ENCODE results near the gene ME3. TPM values are rescaled to one million over a fixed set of nuclear protein-coding genes. Genes with fewer than 3 reads are reported as not detected.

ME3 gene
- total and polyA plus RNA-seq, 2 donors (not counting 1 experiment from before 2014, with no cell fraction given) = 8.8 to 50.7 TPM

DNA sequence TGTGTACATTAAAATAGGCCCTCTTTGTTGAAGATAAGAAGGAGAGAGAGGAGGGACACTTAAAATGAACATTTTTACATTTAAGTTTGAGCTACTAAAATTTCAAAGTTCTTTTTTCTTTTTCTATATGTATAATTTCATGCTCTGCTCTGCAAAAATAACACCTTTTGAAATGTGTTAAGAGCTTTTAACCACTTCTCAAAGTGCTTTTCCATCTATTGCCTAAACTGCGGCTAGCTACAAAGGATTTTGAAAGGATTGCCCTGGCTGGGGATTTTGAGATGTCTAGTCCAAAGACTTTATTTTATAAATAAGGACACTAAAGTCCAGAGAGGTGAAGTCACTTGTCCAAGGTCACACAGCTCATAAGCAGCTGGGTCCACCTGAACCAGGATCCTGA, 159.3 kb downstream of the ME3 start:
- Histone ChIP-seq H3K9ac (ENCODE audit: insufficient read depth, low read length) (no peak overlapping the region), H4K20me1 (ENCODE audit: control insufficient read depth, extremely low read depth, insufficient read depth, low read length) (no peaks in the 10 kb centered on the region), H3K27ac (ENCODE audit: insufficient read depth, low read length) (no peak overlapping the region), H3K4me1 (ENCODE audit: control insufficient read depth, extremely low read depth, insufficient read depth, low read length) (peaks cover 6% of the 10 kb centered on the region), H3K9me3 (ENCODE audit: control insufficient read depth, insufficient read depth, low read depth, low read length) (no peaks in the 10 kb centered on the region), H3K79me2 (ENCODE audit: control insufficient read depth, insufficient read depth, low read length) (no peaks in the 10 kb centered on the region), H3K36me3 (ENCODE audit: control insufficient read depth, insufficient read depth, low read length) (no peaks in the 10 kb centered on the region), H3K27me3 (ENCODE audit: control insufficient read depth, insufficient read depth, low read length) (no peaks in the 10 kb centered on the region), H2AFZ (ENCODE audit: low read length) (no peak overlapping the region), H3K4me2 (ENCODE audit: extremely low read depth, insufficient read depth, low read length) (no peak overlapping the region), H3K4me3 (replicated peaks in 1 of 4; ENCODE audit: control extremely low read depth in 1 of 4, insufficient read depth in 1 of 4, low read depth in 3 of 4, low read length in 4 of 4) (no peak overlapping the region)
- no peak for DNase-seq (ENCODE audit: low read depth in 2 of 2)
- TF ChIP-seq, protein P1, sequence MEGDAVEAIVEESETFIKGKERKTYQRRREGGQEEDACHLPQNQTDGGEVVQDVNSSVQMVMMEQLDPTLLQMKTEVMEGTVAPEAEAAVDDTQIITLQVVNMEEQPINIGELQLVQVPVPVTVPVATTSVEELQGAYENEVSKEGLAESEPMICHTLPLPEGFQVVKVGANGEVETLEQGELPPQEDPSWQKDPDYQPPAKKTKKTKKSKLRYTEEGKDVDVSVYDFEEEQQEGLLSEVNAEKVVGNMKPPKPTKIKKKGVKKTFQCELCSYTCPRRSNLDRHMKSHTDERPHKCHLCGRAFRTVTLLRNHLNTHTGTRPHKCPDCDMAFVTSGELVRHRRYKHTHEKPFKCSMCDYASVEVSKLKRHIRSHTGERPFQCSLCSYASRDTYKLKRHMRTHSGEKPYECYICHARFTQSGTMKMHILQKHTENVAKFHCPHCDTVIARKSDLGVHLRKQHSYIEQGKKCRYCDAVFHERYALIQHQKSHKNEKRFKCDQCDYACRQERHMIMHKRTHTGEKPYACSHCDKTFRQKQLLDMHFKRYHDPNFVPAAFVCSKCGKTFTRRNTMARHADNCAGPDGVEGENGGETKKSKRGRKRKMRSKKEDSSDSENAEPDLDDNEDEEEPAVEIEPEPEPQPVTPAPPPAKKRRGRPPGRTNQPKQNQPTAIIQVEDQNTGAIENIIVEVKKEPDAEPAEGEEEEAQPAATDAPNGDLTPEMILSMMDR (conservative IDR thresholded peaks at IDR 0.05 in 1 of 2, IDR thresholded peaks at IDR 0.05 in 1 of 2; ENCODE audit: low read depth in 1 of 2, low read length in 2 of 2) = no peak
- no peak for TF ChIP-seq EZH2 (IDR thresholded peaks at IDR 0.05; ENCODE audit: low read length, missing control alignments)

DNA sequence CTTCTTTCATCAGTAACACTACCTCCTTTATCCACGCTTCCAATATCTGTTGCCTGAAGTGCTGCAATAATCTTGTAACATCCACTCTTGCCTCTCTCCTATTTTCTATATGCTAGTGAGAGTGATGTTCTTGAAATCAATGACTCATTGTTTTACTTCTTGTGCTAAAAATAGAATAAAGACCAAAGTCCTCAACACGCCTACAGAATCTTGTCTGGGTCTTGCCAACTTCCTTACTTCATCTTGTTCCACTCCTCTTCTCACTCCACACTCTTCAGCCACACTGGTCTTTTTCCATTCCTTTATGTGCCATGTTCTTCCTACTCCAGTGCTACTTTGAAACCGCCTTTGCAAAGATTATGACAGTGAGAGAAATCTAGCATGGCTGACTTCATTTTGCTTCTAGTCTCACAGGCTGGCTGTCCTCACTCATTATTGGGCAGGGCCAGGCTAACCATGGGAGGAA, 161.3 kb downstream of the ME3 start:
- Histone ChIP-seq H2AFZ (ENCODE audit: low read length) (no peak overlapping the region), H3K27me3 (ENCODE audit: control insufficient read depth, insufficient read depth, low read length) (no peaks in the 10 kb centered on the region), H3K9me3 (ENCODE audit: control insufficient read depth, insufficient read depth, low read depth, low read length) (no peaks in the 10 kb centered on the region), H3K4me2 (ENCODE audit: extremely low read depth, insufficient read depth, low read length) (no peak overlapping the region), H3K4me1 (ENCODE audit: control insufficient read depth, extremely low read depth, insufficient read depth, low read length) (peaks cover 5% of the 10 kb centered on the region), H4K20me1 (ENCODE audit: control insufficient read depth, extremely low read depth, insufficient read depth, low read length) (no peaks in the 10 kb centered on the region), H3K27ac (ENCODE audit: insufficient read depth, low read length) (no peak overlapping the region), H3K9ac (ENCODE audit: insufficient read depth, low read length) (no peak overlapping the region), H3K4me3 (replicated peaks in 1 of 4; ENCODE audit: control extremely low read depth in 1 of 4, insufficient read depth in 1 of 4, low read depth in 3 of 4, low read length in 4 of 4) (no peak overlapping the region), H3K36me3 (ENCODE audit: control insufficient read depth, insufficient read depth, low read length) (no peaks in the 10 kb centered on the region), H3K79me2 (ENCODE audit: control insufficient read depth, insufficient read depth, low read length) (no peaks in the 10 kb centered on the region)
- peak; percentile 79 to 82 for DNase-seq (ENCODE audit: low read depth in 2 of 2)
- no peak for TF ChIP-seq EZH2 (IDR thresholded peaks at IDR 0.05; ENCODE audit: low read length, missing control alignments)

DNA sequence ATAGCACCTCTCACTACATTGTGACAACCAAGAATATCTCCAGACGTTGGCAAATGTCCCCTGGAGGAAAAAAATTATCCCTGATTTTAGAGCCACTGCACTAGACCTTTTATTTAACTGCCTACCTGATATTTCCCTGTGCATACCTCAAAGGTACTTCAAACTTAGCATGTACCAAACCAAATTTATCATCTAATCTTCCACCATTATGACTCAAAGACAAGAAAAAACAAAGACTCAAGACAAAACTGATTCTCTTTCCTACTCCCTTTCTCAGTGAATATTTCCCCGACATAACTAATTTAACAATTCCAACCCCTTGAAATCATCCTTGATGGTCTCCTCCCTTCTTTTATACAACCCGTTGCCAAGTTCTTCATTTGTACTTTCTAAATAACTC, 161.7 kb downstream of the ME3 start:
- H3K4me1 ChIP-seq (ENCODE audit: control insufficient read depth, extremely low read depth, insufficient read depth, low read length) = peaks cover 4% of the 10 kb centered on the region
- H3K36me3 ChIP-seq (ENCODE audit: control insufficient read depth, insufficient read depth, low read length) = no peaks in the 10 kb centered on the region
- H2AFZ ChIP-seq (ENCODE audit: low read length) = no peak overlapping the region
- no peaks in the 10 kb centered on the region for H4K20me1 ChIP-seq (ENCODE audit: control insufficient read depth, extremely low read depth, insufficient read depth, low read length)
- TF ChIP-seq EZH2 (IDR thresholded peaks at IDR 0.05; ENCODE audit: low read length, missing control alignments) = no peak
- TF ChIP-seq, protein P1 (conservative IDR thresholded peaks at IDR 0.05 in 1 of 2, IDR thresholded peaks at IDR 0.05 in 1 of 2; ENCODE audit: low read depth in 1 of 2, low read length in 2 of 2) = no peak
- H3K27ac ChIP-seq (ENCODE audit: insufficient read depth, low read length) = no peak overlapping the region
- no peak overlapping the region for H3K4me2 ChIP-seq (ENCODE audit: extremely low read depth, insufficient read depth, low read length)
- H3K4me3 ChIP-seq (replicated peaks in 1 of 4; ENCODE audit: control extremely low read depth in 1 of 4, insufficient read depth in 1 of 4, low read depth in 3 of 4, low read length in 4 of 4) = no peak overlapping the region
- no peaks in the 10 kb centered on the region for H3K9me3 ChIP-seq (ENCODE audit: control insufficient read depth, insufficient read depth, low read depth, low read length)
- no peak overlapping the region for H3K9ac ChIP-seq (ENCODE audit: insufficient read depth, low read length)
- no peaks in the 10 kb centered on the region for H3K79me2 ChIP-seq (ENCODE audit: control insufficient read depth, insufficient read depth, low read length)
- DNase-seq (ENCODE audit: low read depth in 2 of 2) = no peak
- no peaks in the 10 kb centered on the region for H3K27me3 ChIP-seq (ENCODE audit: control insufficient read depth, insufficient read depth, low read length)

All from fibroblast of lung (primary cell).